ENCODE results near the gene MYL7.

Gene MYL7

DNA sequence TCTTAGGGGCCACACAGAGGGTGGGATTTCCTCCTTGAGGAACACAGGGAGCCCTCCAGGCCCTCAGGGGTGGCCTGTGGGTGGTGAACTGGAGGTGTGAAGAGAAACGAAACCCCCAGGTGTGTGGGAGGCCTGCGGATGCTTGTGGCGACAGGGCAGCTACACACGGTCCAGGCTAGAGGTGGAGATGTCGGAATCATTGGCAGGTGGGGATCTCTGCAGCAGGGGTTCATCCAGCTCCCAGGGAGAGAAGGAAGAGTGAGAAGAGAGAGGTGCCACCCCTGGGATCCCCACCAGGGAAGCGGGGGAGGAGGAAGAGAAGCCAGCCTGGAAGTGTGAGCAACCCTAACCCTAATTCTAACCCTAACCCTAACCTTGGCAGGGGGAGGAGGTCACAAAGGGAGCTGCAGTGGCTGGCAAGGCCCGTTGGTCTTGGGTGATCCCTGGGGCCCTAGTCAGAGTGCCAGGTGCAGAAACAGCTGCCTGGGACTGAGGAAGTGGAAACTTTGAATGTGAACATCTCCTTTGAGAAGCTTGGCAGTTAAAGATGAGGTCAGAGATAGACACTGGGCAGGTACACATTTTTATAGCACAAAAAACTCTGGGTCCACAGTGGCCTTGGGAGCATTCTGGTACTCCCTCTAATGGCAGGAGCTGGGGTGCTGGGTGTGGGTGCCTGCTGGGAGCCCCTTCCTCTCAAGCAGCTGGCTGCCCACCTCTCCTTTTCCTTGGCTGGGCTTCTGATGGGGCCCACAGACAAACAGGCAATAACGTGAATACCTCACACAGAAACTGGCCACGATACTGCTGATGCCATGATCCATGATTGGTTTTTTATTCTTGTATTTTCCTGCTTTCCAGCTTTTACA lies 43.8 kb downstream of the MYL7 start:
- no peak for DNase-seq (ENCODE audit: low read depth, low spot score)
- Histone ChIP-seq H3K4me3 (ENCODE audit: insufficient read length, low read depth) (no peak overlapping the region), H3K9ac (ENCODE audit: insufficient read length, low read depth) (no peak overlapping the region), H3K4me1 (ENCODE audit: insufficient read depth, insufficient read length) (peaks cover 9% of the 10 kb centered on the region), H3K9me3 (ENCODE audit: insufficient read depth, low read length) (no peaks in the 10 kb centered on the region), H3K36me3 (ENCODE audit: insufficient read depth, insufficient read length, low read length) (no peaks in the 10 kb centered on the region), H3K27me3 (ENCODE audit: insufficient read depth, insufficient read length) (peaks cover 5% of the 10 kb centered on the region)
- TF ChIP-seq YY1 (IDR thresholded peaks at IDR 0.05; ENCODE audit: insufficient read depth, insufficient read length), result no peak
- no peak for TF ChIP-seq ZNF274 (IDR thresholded peaks at IDR 0.05; ENCODE audit: low read depth, low read length)
- no peak for TF ChIP-seq SUZ12 (IDR thresholded peaks at IDR 0.05; ENCODE audit: extremely low read depth, insufficient read depth, insufficient read length)

DNA sequence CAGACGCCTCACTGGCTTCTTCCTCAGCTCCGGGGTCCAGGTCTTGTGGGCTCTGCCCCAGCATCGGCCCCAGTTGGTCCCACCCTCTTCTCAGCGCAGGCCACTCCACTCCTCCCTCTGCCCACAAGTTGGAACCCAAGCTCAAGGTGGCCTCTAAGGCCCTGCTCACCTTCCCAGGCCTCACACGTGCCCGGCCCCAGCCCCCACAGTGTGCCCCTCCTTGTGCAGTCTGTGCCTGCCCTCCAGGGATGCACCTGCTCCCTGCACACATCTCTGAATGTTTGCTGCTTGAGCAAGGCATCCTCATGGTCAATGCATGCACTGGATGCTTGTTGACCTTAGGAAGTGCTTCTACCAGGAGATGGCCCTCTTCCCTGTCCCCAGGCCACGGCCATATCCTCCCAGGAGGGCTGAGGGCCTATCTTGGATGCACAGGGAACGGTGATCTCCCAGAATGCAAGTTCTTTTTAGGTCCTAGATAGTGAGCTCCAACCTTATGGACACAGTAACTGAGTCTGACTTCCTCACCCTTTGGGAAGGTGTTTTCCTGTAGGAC lies 44.7 kb downstream of the MYL7 start:
- H3K9ac ChIP-seq (ENCODE audit: insufficient read length, low read depth), result no peak overlapping the region
- peaks cover 9% of the 10 kb centered on the region for H3K4me1 ChIP-seq (ENCODE audit: insufficient read depth, insufficient read length)
- H3K27me3 ChIP-seq (ENCODE audit: insufficient read depth, insufficient read length), result no peaks in the 10 kb centered on the region
- no peak for TF ChIP-seq ZNF274 (IDR thresholded peaks at IDR 0.05; ENCODE audit: low read depth, low read length)
- no peak for TF ChIP-seq YY1 (IDR thresholded peaks at IDR 0.05; ENCODE audit: insufficient read depth, insufficient read length)
- TF ChIP-seq SUZ12 (IDR thresholded peaks at IDR 0.05; ENCODE audit: extremely low read depth, insufficient read depth, insufficient read length), result no peak
- no peaks in the 10 kb centered on the region for H3K36me3 ChIP-seq (ENCODE audit: insufficient read depth, insufficient read length, low read length)
- no peak for DNase-seq (ENCODE audit: low read depth, low spot score)
- no peak overlapping the region for H3K4me3 ChIP-seq (ENCODE audit: insufficient read length, low read depth)
- H3K9me3 ChIP-seq (ENCODE audit: insufficient read depth, low read length), result no peaks in the 10 kb centered on the region

DNA sequence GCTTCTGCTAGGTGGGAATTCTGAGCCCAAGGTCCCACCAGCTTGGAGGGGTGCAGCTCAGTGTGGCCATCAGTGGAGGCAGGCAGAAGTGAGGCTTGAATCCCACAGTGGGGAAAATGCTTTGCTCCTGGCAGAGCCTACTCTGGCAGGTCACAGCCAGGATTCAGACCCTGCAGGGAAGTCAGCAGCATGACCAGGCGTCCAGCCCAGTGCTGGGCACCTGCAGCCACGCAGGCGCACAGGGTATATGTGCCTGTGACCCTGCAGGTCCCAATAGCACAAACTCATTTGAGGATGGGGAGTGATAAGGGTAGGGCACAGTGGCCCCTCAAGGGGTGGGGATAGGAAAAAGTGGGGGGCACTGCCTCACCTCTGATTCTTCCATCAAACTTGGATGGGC lies 45.4 kb downstream of the MYL7 start:
- no peak overlapping the region for H3K9ac ChIP-seq (ENCODE audit: insufficient read length, low read depth)
- DNase-seq (ENCODE audit: low read depth, low spot score), result no peak
- TF ChIP-seq ZNF274 (IDR thresholded peaks at IDR 0.05; ENCODE audit: low read depth, low read length) (no peak), SUZ12 (IDR thresholded peaks at IDR 0.05; ENCODE audit: extremely low read depth, insufficient read depth, insufficient read length) (no peak), YY1 (IDR thresholded peaks at IDR 0.05; ENCODE audit: insufficient read depth, insufficient read length) (no peak)

DNA sequence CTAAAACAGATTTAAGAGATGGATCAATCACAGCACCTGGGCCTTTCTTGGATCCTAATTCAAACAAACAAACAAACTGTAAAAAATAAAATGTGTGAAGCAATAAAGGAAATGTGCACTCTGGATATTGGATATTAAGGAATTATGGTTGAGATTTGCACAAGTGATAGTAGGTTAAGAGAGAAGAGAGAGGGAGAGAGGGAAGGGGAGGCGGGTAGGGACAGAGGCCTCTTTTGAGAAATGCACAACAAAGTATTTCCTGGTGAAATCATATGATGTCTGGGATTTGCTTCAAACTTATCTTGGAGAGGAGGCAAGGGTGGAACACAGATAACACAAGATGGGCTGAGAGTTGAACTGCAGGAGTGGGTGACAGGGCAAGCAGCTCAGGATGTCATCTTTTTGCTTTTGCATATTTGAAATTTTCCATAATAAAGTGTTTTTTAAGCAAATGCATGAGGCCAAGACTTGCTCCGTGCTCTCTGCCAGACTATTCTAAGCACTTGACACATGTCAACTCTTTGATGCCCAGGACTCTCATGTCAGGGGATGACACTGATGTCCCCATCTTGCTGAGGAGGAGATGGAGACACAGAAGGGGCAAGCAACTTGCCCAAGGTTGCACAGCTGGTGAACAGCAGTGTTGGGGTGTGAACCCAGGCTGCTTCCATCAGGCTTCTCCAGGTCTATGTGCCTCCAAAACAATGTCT lies 46.1 kb downstream of the MYL7 start:
- Histone ChIP-seq H3K36me3 (ENCODE audit: insufficient read depth, insufficient read length, low read length) (no peaks in the 10 kb centered on the region), H3K27me3 (ENCODE audit: insufficient read depth, insufficient read length) (no peaks in the 10 kb centered on the region), H3K9me3 (ENCODE audit: insufficient read depth, low read length) (no peaks in the 10 kb centered on the region), H3K9ac (ENCODE audit: insufficient read length, low read depth) (no peak overlapping the region), H3K4me3 (ENCODE audit: insufficient read length, low read depth) (no peak overlapping the region), H3K4me1 (ENCODE audit: insufficient read depth, insufficient read length) (no peaks in the 10 kb centered on the region)
- DNase-seq (ENCODE audit: low read depth, low spot score), result no peak
- TF ChIP-seq SUZ12 (IDR thresholded peaks at IDR 0.05; ENCODE audit: extremely low read depth, insufficient read depth, insufficient read length) (no peak), YY1 (IDR thresholded peaks at IDR 0.05; ENCODE audit: insufficient read depth, insufficient read length) (no peak), ZNF274 (IDR thresholded peaks at IDR 0.05; ENCODE audit: low read depth, low read length) (no peak)

More for the DNA sequence above, 45.4 kb downstream of the MYL7 start:
- Histone ChIP-seq H3K9me3 (ENCODE audit: insufficient read depth, low read length) (no peaks in the 10 kb centered on the region), H3K4me1 (ENCODE audit: insufficient read depth, insufficient read length) (peaks cover 5% of the 10 kb centered on the region), H3K27me3 (ENCODE audit: insufficient read depth, insufficient read length) (no peaks in the 10 kb centered on the region), H3K4me3 (ENCODE audit: insufficient read length, low read depth) (no peak overlapping the region), H3K36me3 (ENCODE audit: insufficient read depth, insufficient read length, low read length) (no peaks in the 10 kb centered on the region)

DNA sequence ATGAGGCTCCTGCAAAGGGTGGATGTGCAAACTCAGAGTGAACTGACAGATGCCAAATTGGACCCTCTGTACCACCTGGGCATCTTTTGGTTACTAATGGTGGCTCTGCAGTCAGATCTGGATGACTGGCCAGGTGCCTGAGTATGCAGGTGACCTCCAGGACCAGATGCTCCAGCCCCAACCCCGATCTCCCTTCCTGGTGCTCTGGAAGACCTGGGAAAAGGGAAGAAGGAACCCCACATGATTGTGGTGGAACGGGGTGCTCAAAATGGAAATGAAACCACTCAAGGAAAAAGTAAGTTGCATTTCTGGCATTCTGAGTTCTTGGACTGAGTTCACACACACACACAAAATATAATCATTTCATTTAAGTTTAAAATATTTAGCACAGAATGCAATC lies 46.8 kb downstream of the MYL7 start:
- H3K9ac ChIP-seq (ENCODE audit: insufficient read length, low read depth), result no peak overlapping the region
- H3K27me3 ChIP-seq (ENCODE audit: insufficient read depth, insufficient read length), result no peaks in the 10 kb centered on the region
- no peaks in the 10 kb centered on the region for H3K4me1 ChIP-seq (ENCODE audit: insufficient read depth, insufficient read length)
- no peak for TF ChIP-seq YY1 (IDR thresholded peaks at IDR 0.05; ENCODE audit: insufficient read depth, insufficient read length)
- no peak for TF ChIP-seq ZNF274 (IDR thresholded peaks at IDR 0.05; ENCODE audit: low read depth, low read length)
- no peak for TF ChIP-seq SUZ12 (IDR thresholded peaks at IDR 0.05; ENCODE audit: extremely low read depth, insufficient read depth, insufficient read length)
- no peak for DNase-seq (ENCODE audit: low read depth, low spot score)
- no peaks in the 10 kb centered on the region for H3K9me3 ChIP-seq (ENCODE audit: insufficient read depth, low read length)
- H3K4me3 ChIP-seq (ENCODE audit: insufficient read length, low read depth), result no peak overlapping the region
- H3K36me3 ChIP-seq (ENCODE audit: insufficient read depth, insufficient read length, low read length), result no peaks in the 10 kb centered on the region

DNA sequence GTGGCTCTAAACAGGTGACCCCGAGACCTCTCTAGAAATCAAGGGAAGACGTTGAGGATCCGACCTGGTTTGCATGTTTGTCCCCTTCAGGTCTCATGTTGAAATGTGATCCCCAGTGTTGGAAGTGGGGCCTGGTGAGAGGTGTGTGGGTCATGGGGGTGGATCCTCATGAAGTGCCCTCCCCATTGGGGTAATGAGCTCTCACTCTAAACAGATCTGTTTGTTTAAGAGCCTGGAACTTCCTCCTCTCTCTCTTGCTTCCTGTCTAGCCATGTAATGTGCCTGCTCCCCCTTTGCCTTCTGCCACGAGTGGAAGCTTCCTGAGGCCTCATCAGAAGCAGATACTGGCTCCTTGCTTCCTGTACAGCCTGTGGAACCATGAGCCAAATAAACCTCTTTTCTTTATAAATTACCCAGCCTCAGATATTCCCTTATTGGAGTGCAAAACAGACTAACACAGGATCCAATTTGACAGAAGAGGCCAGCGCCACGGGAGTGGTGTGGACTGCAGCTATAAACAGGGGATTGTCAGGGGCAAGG lies 48.0 kb downstream of the MYL7 start:
- no peaks in the 10 kb centered on the region for H3K27me3 ChIP-seq (ENCODE audit: insufficient read depth, insufficient read length)
- H3K9me3 ChIP-seq (ENCODE audit: insufficient read depth, low read length), result no peaks in the 10 kb centered on the region
- H3K36me3 ChIP-seq (ENCODE audit: insufficient read depth, insufficient read length, low read length), result no peaks in the 10 kb centered on the region
- DNase-seq (ENCODE audit: low read depth, low spot score), result no peak
- H3K4me3 ChIP-seq (ENCODE audit: insufficient read length, low read depth), result no peak overlapping the region
- TF ChIP-seq SUZ12 (IDR thresholded peaks at IDR 0.05; ENCODE audit: extremely low read depth, insufficient read depth, insufficient read length), result no peak
- TF ChIP-seq YY1 (IDR thresholded peaks at IDR 0.05; ENCODE audit: insufficient read depth, insufficient read length), result no peak
- TF ChIP-seq ZNF274 (IDR thresholded peaks at IDR 0.05; ENCODE audit: low read depth, low read length), result no peak
- peaks cover 3% of the 10 kb centered on the region for H3K4me1 ChIP-seq (ENCODE audit: insufficient read depth, insufficient read length)
- H3K9ac ChIP-seq (ENCODE audit: insufficient read length, low read depth), result no peak overlapping the region
